NCI-H748 treated with DMSO at 0.1 percent for 48 hours (cell line): ENCODE data around the gene OR7C1.
"Not testable (repeated sequence)": the region's sequence is repeated elsewhere in the genome, so short reads cannot be mapped to it uniquely, and the experiment has no call there.

ENCODE experiments used
- DNase-seq: peaks from one replicate; lab custom pipeline; 2025; lab: John Stamatoyannopoulos, UW

The OR7C1 gene

GRCh38 chr19:14765403-14765802, 69.6 kb downstream of the OR7C1 start:
- not testable (repeated sequence) for DNase-seq

DNA sequence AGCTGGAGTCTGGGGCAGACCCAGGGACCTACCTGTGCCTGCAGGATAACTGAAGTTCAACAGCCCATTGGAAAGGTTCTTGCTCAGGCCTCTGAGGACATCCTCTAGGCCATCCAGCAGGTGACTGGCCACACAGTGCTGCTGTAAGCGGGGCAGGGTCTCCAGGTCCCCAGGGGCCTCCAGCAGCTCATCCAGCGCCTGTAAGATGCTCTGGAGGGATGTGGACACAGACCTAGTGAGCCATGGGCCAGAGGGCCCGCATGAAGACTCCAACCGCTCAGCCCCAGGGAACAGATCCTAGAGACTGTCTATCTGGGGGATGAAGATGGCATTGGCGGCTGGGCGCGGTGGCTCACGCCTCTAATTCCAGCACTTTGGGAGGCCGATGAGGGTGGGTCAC, 70.6 kb downstream of the OR7C1 start:
- no peak for DNase-seq

- no peak for DNase-seq
These were observed 71.4 kb downstream of the OR7C1 start for GRCh38 chr19:14763497-14764145.

DNA sequence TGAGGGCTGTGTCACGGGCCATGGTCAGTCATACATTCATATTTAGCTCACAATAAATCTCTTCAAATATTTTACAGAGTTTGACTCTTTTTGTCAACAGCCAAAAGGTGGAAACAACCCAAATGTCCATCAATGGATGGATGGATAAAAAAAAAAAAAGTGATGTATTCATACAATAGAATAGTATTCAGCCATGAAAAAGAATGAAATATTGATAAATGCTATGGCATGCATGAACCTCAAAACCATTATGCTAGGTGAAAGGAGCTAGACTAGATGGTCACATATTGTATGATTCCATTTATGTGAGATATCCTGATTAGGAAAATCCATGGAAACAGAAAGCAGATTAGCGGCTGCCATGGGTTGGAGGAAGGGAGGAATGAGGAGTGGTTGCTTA, 72.9 kb downstream of the OR7C1 start:
- no peak for DNase-seq

- no peak for DNase-seq
These were observed 73.4 kb downstream of the OR7C1 start for GRCh38 chr19:14761607-14762006.

GRCh38 chr19:14758816-14759215, 76.2 kb downstream of the OR7C1 start:
- DNase-seq: peak; percentile 66

GRCh38 chr19:14748601-14749000, 86.4 kb downstream of the OR7C1 start:
- no peak for DNase-seq
